ENCODE measurements around the gene SLC35A3. TPM values are rescaled to one million over a fixed set of nuclear protein-coding genes. Genes with fewer than 3 reads are reported as not detected.

Gene SLC35A3
- total RNA-seq, 1 experiment from 2014 or later = 22.9 TPM

DNA sequence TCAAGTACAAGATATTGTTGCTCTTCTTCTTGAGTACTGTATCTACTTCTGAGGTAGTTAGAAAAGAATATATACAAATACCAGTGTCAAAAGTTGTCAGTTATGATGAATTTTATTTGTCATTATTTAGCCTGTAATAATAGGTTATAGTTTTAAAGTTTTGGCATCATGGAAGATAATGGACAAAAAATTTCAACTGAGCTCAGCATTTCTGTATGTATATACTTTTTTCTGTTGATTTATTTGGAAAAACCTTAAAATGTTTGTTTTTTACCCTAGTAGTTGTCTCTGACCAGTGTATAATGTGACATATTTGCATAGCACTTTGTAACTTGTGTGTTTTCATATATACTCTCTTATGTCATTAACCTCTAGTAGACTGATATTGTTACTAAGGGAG, 11.1 kb downstream of the SLC35A3 start:
- BruUV-seq (replicated peaks) = no TSS peak
- H3K79me2 ChIP-seq (ENCODE audit: low read depth) = peaks cover 52% of the 10 kb centered on the region
- peak in 1 of 2 experiments; percentile 18 for DNase-seq
- no peaks in the 10 kb centered on the region for H3K9me2 ChIP-seq (ENCODE audit: insufficient read depth)
- no peak for TF ChIP-seq EZH2 (IDR thresholded peaks at IDR 0.05; ENCODE audit: low read depth)
- TF ChIP-seq, protein P1, sequence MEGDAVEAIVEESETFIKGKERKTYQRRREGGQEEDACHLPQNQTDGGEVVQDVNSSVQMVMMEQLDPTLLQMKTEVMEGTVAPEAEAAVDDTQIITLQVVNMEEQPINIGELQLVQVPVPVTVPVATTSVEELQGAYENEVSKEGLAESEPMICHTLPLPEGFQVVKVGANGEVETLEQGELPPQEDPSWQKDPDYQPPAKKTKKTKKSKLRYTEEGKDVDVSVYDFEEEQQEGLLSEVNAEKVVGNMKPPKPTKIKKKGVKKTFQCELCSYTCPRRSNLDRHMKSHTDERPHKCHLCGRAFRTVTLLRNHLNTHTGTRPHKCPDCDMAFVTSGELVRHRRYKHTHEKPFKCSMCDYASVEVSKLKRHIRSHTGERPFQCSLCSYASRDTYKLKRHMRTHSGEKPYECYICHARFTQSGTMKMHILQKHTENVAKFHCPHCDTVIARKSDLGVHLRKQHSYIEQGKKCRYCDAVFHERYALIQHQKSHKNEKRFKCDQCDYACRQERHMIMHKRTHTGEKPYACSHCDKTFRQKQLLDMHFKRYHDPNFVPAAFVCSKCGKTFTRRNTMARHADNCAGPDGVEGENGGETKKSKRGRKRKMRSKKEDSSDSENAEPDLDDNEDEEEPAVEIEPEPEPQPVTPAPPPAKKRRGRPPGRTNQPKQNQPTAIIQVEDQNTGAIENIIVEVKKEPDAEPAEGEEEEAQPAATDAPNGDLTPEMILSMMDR (conservative IDR thresholded peaks at IDR 0.05) = no peak
- intact Hi-C loops (cut with micrococcal nuclease; ENCODE audit: unreplicated experiment) = no loop called here
- H2AFZ ChIP-seq = no peak overlapping the region
- H4K20me1 ChIP-seq (ENCODE audit: insufficient read depth) = peaks cover 8% of the 10 kb centered on the region
- CTCF ChIA-PET = no interaction called here
- H3F3A ChIP-seq (ENCODE audit: insufficient read depth, low read depth) = no peaks in the 10 kb centered on the region; the same call in 1 of the 2 replicates
- no peaks in the 10 kb centered on the region for H3K36me3 ChIP-seq (ENCODE audit: low read depth)
- H3K4me3 ChIP-seq = no peak overlapping the region
- no peaks in the 10 kb centered on the region for H3K27me3 ChIP-seq (ENCODE audit: insufficient read depth, low read depth)
- POLR2A ChIA-PET (ENCODE audit: unreplicated experiment) = no interaction called here
- no peaks in the 10 kb centered on the region for H3K9me3 ChIP-seq (ENCODE audit: insufficient read depth, low read depth)
- no peak overlapping the region for H3K27ac ChIP-seq
- no peaks in the 10 kb centered on the region for H3K4me1 ChIP-seq (replicated peaks; ENCODE audit: insufficient read depth)
- no peak overlapping the region for H3K4me2 ChIP-seq

DNA sequence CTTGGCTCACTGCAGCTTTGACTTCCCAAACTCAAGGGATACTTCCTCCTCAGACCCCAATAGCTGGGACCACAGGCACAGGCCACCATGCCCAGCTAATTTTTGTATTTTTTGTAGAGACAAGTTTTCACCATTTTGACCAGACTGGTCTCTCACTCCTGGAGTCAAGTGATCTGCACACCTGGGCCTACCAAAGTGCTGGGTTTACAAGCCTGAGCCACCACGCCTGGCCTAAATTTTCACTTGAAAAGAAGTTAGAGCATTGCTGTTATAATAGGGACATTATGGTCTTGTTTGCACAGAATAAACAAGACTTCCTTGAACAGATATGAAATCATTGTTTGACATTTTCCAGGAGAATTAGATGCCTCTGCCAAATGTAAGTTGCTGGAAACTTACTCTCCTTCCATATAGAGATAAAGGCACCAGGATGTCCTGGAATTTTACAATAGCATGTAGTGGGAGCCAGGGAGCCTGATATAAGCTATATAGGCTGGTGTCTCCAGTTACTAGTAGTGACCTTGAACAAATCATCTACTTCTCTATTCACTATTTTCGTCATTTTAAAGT, 16.9 kb downstream of the SLC35A3 start:
- no peaks in the 10 kb centered on the region for H3K27me3 ChIP-seq (ENCODE audit: insufficient read depth, low read depth)
- TF ChIP-seq, protein P1 (conservative IDR thresholded peaks at IDR 0.05) = no peak
- no peak for TF ChIP-seq EZH2 (IDR thresholded peaks at IDR 0.05; ENCODE audit: low read depth)
- no peak overlapping the region for H2AFZ ChIP-seq
- BruUV-seq (replicated peaks) = no TSS peak
- no peak for DNase-seq
- H3K79me2 ChIP-seq (ENCODE audit: low read depth) = peaks cover 80% of the 10 kb centered on the region
- no peak overlapping the region for H3K4me2 ChIP-seq
- peaks cover 6% of the 10 kb centered on the region; the same call in 1 of the 2 replicates for H3K36me3 ChIP-seq (ENCODE audit: low read depth)
- peaks cover 3% of the 10 kb centered on the region for H4K20me1 ChIP-seq (ENCODE audit: insufficient read depth)
- no peak overlapping the region for H3K27ac ChIP-seq
- H3F3A ChIP-seq (ENCODE audit: insufficient read depth, low read depth) = no peaks in the 10 kb centered on the region
- no peaks in the 10 kb centered on the region for H3K4me1 ChIP-seq (replicated peaks; ENCODE audit: insufficient read depth)
- H3K9me3 ChIP-seq (ENCODE audit: insufficient read depth, low read depth) = no peaks in the 10 kb centered on the region
- CTCF ChIA-PET = no interaction called here
- H3K4me3 ChIP-seq = no peak overlapping the region
- POLR2A ChIA-PET (ENCODE audit: unreplicated experiment) = no interaction called here
- intact Hi-C loops (cut with micrococcal nuclease; ENCODE audit: unreplicated experiment) = no loop called here
- no peaks in the 10 kb centered on the region for H3K9me2 ChIP-seq (ENCODE audit: insufficient read depth)

DNA sequence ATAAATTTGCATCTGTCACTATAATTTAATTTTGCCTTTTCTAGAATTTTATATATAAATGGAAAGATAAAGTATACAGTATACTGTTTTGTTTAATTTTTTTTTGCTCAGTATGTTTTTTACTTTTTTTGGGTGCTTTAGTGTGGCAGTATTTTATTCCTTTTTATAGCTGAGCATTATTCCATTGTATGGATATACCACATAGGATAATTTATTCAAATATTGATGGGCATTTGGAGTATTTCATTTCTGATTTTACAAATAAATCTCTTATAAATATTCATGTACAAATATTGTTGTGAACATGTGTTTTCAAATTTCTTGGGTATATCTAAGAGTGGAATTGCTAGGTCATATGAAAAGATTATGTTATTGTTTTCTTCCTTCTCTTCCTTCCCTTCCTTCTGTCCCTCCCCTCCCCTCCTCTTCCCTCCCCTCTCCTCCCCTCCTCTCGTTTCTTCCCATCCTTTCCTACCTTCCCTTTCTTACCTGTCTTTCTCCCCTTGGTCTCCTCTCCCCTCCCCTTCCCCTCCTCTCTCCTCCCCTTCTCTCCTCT, 18.5 kb downstream of the SLC35A3 start:
- Histone ChIP-seq H3K4me2 (no peak overlapping the region), H3K27me3 (ENCODE audit: insufficient read depth, low read depth) (no peaks in the 10 kb centered on the region), H4K20me1 (ENCODE audit: insufficient read depth) (peaks cover 3% of the 10 kb centered on the region), H3K9me2 (ENCODE audit: insufficient read depth) (no peaks in the 10 kb centered on the region), H3K27ac (no peak overlapping the region), H3K36me3 (ENCODE audit: low read depth) (peaks cover 6% of the 10 kb centered on the region; the same call in 1 of the 2 replicates), H3K79me2 (ENCODE audit: low read depth) (peaks cover 80% of the 10 kb centered on the region), H3F3A (ENCODE audit: insufficient read depth, low read depth) (no peaks in the 10 kb centered on the region), H2AFZ (no peak overlapping the region), H3K9me3 (ENCODE audit: insufficient read depth, low read depth) (no peaks in the 10 kb centered on the region), H3K4me1 (replicated peaks; ENCODE audit: insufficient read depth) (0 out of 2 replicates have a peak, but pooled peaks cover 8% of the 10 kb centered on the region), H3K4me3 (no peak overlapping the region)
- intact Hi-C loops (cut with micrococcal nuclease; ENCODE audit: unreplicated experiment) = no loop called here
- no peak for DNase-seq
- POLR2A ChIA-PET (ENCODE audit: unreplicated experiment) = no interaction called here
- TF ChIP-seq, protein P1 (conservative IDR thresholded peaks at IDR 0.05) = no peak
- TF ChIP-seq EZH2 (IDR thresholded peaks at IDR 0.05; ENCODE audit: low read depth) = no peak
- CTCF ChIA-PET = no interaction called here
- no TSS peak for BruUV-seq (replicated peaks)
